Esophagus squamous epithelium (tissue), 5 donors: Measurements from ENCODE around the gene VSX2. TPM values are rescaled to one million over a fixed set of nuclear protein-coding genes. Genes with fewer than 3 reads are reported as not detected.

Experiments
- DNase-seq: peaks from one replicate; lab custom pipeline; 2025; lab: John Stamatoyannopoulos, UW
- H3K27ac ChIP-seq, 4 donors: fragments of 200-600 bp; sonication (generic); one replicate each; pipeline ENCODE4 v1.5.1; 2016 to 2019; ENCODE audit warnings: mild to moderate bottlenecking in 1 of 4
- H3K27me3 ChIP-seq, 4 donors: fragments of 200-600 bp; sonication (generic); 1 replicate in 3 of 4; 2 replicates in 1 of 4; pipeline versions ENCODE4 v1.5.1 to v1.6.0; 2017 to 2021; ENCODE audit warnings: antibody characterized with exemption in 1 of 4
- H3K36me3 ChIP-seq, 3 donors: fragments of 200-600 bp; sonication (generic); one replicate each; pipeline ENCODE4 v1.5.1; 2016 to 2019
- H3K4me1 ChIP-seq, 3 donors: fragments of 200-600 bp; sonication (generic); one replicate each; pipeline ENCODE4 v1.5.1; 2017 to 2019
- H3K4me3 ChIP-seq, 4 donors: fragments of 200-600 bp; sonication (generic); 1 replicate in 3 of 4; 2 replicates in 1 of 4; pipeline ENCODE4 v1.5.1; 2016 to 2019; ENCODE audit warnings: mild to moderate bottlenecking in 2 of 4, moderate library complexity in 1 of 4
- H3K9me3 ChIP-seq, 3 donors: fragments of 200-600 bp; sonication (generic); one replicate each; pipeline ENCODE4 v1.5.1; 2016 to 2019
- POLR2A ChIP-seq, 4 donors: fragments of 450-650 bp; IDR thresholded peaks; one replicate each; pipeline ENCODE4 v1.6.1; 2017; ENCODE audit warnings: antibody characterized with exemption in 4 of 4, mild to moderate bottlenecking in 4 of 4, moderate library complexity in 3 of 4
- WGBS, 2 donors: methylation state at CpG; one replicate each; pipeline ENCODE4 v1.1.5; 2018; 5-methylcytosine and 5-hydroxymethylcytosine counted together
- intact Hi-C: fragments of 100-400 bp; cut with DNase I; formaldehyde crosslinking; loops from one replicate; pipeline ENCODE4 v1.15.0; 2022
- total RNA-seq, 4 donors: library from RNA; depleted of rRNA; stranded (reverse); fragments of >200 nt; gene quantifications; one replicate each; pipeline ENCODE4 v1.1.0, GENCODE V29; 2016
- TF ChIP-seq, protein P1 (sequence below), 6 experiments: fragments of 450-650 bp in 4 of 6; fragments of 200-600 bp in 2 of 6; sonication (generic) in 2 of 6; IDR thresholded peaks; one replicate each; pipeline ENCODE4 v1.5.1; 2016 to 2019; ENCODE audit warnings: antibody characterized with exemption in 6 of 6, mild to moderate bottlenecking in 4 of 6, moderate library complexity in 4 of 6
- donor health status: DM: yes; HTN: yes; CAD: no.

VSX2 gene
- total RNA-seq, 4 donors from 2014 or later: not detected

DNA sequence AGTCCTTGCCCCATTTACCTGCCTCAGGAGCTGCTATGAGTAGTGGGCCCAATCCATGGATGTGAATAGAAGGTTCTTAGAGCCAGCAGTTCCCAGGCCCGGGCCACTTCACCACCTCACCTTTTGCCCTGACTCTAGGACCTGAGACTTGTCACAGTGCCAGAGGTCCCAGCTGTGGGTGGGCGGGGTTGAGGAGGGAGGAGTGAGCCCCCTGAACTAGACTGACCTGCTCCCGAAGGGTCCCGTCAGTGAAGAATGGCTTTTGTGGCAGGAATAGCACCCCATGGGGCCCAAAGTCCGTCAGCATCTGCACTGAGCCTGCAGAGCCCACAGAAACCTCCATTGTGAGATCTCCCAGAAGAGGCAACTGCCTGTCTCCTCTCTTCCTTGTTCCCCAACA, 50.6 kb downstream of the VSX2 start:
- no peak for TF ChIP-seq POLR2A (IDR thresholded peaks at IDR 0.05)
- TF ChIP-seq, protein P1, sequence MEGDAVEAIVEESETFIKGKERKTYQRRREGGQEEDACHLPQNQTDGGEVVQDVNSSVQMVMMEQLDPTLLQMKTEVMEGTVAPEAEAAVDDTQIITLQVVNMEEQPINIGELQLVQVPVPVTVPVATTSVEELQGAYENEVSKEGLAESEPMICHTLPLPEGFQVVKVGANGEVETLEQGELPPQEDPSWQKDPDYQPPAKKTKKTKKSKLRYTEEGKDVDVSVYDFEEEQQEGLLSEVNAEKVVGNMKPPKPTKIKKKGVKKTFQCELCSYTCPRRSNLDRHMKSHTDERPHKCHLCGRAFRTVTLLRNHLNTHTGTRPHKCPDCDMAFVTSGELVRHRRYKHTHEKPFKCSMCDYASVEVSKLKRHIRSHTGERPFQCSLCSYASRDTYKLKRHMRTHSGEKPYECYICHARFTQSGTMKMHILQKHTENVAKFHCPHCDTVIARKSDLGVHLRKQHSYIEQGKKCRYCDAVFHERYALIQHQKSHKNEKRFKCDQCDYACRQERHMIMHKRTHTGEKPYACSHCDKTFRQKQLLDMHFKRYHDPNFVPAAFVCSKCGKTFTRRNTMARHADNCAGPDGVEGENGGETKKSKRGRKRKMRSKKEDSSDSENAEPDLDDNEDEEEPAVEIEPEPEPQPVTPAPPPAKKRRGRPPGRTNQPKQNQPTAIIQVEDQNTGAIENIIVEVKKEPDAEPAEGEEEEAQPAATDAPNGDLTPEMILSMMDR (IDR thresholded peaks at IDR 0.05): no peak
- intact Hi-C loops: no loop called here
- no CpG with 5 or more reads among the region's 5 CpGs for WGBS, 2 donors
- DNase-seq: no peak
- H3K9me3 ChIP-seq: no peaks in the 10 kb centered on the region
- H3K27ac ChIP-seq: no peak overlapping the region
- H3K4me3 ChIP-seq: no peak overlapping the region
- H3K4me1 ChIP-seq: peaks cover 0 to 6% (median 0%) of the 10 kb centered on the region in 3 donors
- H3K36me3 ChIP-seq: peaks cover 30 to 99% (median 44%) of the 10 kb centered on the region in 3 donors
- no peaks in the 10 kb centered on the region for H3K27me3 ChIP-seq

DNA sequence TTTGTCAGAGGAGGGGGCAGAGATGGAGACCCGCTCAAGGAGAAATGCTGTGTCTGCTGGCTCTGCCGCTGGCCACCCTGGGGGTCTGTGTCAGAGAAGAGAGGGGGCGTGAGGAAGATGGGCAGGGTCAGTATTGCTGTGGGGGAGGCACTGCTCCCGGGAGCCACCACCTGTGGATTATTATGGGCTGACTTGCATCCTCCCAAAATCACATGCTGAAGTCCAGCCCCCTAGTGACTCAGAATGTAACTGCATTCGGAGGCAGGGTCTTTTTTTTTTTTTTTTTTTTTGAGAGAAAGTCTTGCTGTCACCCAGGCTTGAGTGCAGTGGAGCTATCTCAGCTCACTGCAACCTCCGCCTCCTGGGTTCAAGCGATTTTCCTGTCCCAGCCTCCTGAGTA, 51.2 kb downstream of the VSX2 start:
- TF ChIP-seq, protein P1 (IDR thresholded peaks at IDR 0.05): no peak
- no peak for TF ChIP-seq POLR2A (IDR thresholded peaks at IDR 0.05)
- no peak for DNase-seq
- Histone ChIP-seq H3K27ac (no peak overlapping the region), H3K27me3 (no peaks in the 10 kb centered on the region), H3K36me3 (peaks cover 34 to 99% (median 51%) of the 10 kb centered on the region in 3 donors), H3K4me3 (no peak overlapping the region), H3K4me1 (peaks cover 0 to 6% (median 0%) of the 10 kb centered on the region in 3 donors), H3K9me3 (no peaks in the 10 kb centered on the region)
- WGBS, 2 donors: 22 to 60% methylated on average over 2 to 5 of the region's 7 CpGs
- intact Hi-C loops: no loop called here

DNA sequence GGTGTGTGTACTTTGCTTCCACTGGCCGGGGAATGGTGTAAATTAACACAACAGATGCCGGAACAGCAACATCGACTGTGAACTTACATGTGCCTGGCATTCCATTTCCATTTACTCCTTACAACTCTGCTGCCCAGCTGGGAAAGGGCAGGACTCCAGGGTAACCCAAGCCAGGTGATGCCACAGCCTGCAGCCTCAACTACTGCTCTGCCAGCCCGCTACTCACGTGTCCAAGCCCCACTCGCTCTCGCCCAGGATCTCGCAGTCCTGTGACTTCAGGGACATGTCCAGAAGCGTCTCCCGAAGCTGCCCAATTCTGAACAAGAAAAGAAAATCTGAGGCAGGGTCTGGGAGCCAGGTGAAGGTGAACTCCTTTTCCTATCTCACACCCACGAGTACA, 52.8 kb downstream of the VSX2 start:
- Histone ChIP-seq H3K4me3 (no peak overlapping the region), H3K36me3 (peaks cover 34 to 99% (median 51%) of the 10 kb centered on the region in 3 donors), H3K9me3 (no peaks in the 10 kb centered on the region), H3K4me1 (peaks cover 0 to 6% (median 0%) of the 10 kb centered on the region in 3 donors), H3K27me3 (no peaks in the 10 kb centered on the region), H3K27ac (no peak overlapping the region)
- intact Hi-C loops: no loop called here
- TF ChIP-seq POLR2A (IDR thresholded peaks at IDR 0.05): no peak
- TF ChIP-seq, protein P1 (IDR thresholded peaks at IDR 0.05): no peak
- WGBS, 2 donors: 85 to 96% methylated on average over 10 to 11 of the region's 11 CpGs
- DNase-seq: no peak

DNA sequence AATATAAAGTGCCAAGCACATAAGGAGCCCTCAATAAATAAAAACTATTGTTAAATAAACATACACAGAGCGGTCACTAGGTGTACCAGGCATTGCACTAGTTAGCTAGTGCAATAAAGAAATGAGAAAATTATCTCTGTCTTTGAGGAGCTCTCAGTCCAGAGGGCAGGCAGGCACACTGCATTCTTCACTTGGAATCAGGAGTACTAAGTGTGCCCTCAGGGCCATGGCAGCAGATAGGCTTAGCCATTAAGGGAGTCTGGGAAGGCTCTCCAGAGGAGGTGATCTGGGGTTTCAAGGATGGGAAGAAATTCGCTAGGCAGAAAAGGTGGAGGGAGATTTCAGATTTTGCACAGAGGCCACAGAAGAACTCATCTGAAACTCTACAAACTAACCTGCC, 54.4 kb downstream of the VSX2 start:
- H3K36me3 ChIP-seq: peaks cover 32 to 99% (median 54%) of the 10 kb centered on the region in 3 donors
- intact Hi-C loops: no loop called here

DNA sequence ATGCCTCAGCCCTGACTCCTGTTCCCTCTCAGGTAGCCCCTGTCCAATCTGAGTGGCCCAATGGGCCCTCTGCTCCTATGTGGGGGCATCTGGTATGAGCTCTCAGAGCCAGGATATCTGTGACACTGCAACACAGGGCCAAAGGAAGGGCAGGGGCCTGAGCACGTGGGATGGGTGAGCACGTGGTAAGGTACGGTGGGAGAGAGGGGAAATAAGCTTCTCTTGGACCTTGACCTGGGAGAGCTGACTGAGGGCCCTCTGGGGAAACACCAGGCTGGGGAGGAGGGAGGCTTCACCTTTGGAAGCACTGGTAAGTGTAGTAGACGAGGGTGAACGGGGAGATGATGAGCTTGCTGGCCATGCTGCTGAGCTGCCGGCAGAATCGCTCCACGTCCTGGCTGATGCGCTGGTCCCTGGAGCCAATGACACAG, 56.8 kb downstream of the VSX2 start:
- Histone ChIP-seq H3K27ac (no peak overlapping the region), H3K4me1 (peaks cover 8 to 38% (median 10%) of the 10 kb centered on the region in 3 donors), H3K27me3 (no peaks in the 10 kb centered on the region), H3K36me3 (peaks cover 30 to 88% (median 44%) of the 10 kb centered on the region in 3 donors), H3K9me3 (no peaks in the 10 kb centered on the region), H3K4me3 (no peak overlapping the region)
- intact Hi-C loops: no loop called here
- TF ChIP-seq POLR2A (IDR thresholded peaks at IDR 0.05): no peak
- TF ChIP-seq, protein P1 (IDR thresholded peaks at IDR 0.05): no peak
- 87% methylated on average over 4 to 9 of the region's 9 CpGs for WGBS, 2 donors
- no peak for DNase-seq

More for the DNA sequence above, 54.4 kb downstream of the VSX2 start:
- H3K27ac ChIP-seq: no peak overlapping the region
- TF ChIP-seq, protein P1 (IDR thresholded peaks at IDR 0.05): no peak
- H3K9me3 ChIP-seq: no peaks in the 10 kb centered on the region
- DNase-seq: no peak
- peaks cover 0 to 17% (median 2%) of the 10 kb centered on the region in 3 donors for H3K4me1 ChIP-seq
- 100% methylated on average over 2 of the region's 2 CpGs for WGBS, 2 donors
- H3K27me3 ChIP-seq: no peaks in the 10 kb centered on the region
- no peak overlapping the region for H3K4me3 ChIP-seq
